GM18868 (cell line): ENCODE measurements around the gene PHF14.
"Not testable (repeated sequence)": the region's sequence is repeated elsewhere in the genome, so short reads cannot be mapped to it uniquely, and the experiment has no call there.

Experiments used
- ATAC-seq: cut with Tn5 transposase; IDR thresholded peaks from one replicate; pipeline ENCODE4 v1.9.1; 2021; ENCODE audit warnings: mild to moderate bottlenecking, moderate library complexity; ENCODE audit not compliant: unreplicated experiment

The PHF14 gene

GRCh38 chr7:10973061-10973941 is at the start of gene PHF14:
PHF14 (plus strand) TSS chr7:10973872; CDS start chr7:10974324, 452 bp downstream.
- ATAC-seq, result peak; percentile 96

- no peak for ATAC-seq
These were observed 49.3 kb upstream of the PHF14 start for GRCh38 chr7:10924370-10924769.

GRCh38 chr7:10928203-10928602 is 45.5 kb upstream of the PHF14 start:
- not testable (repeated sequence) for ATAC-seq

DNA sequence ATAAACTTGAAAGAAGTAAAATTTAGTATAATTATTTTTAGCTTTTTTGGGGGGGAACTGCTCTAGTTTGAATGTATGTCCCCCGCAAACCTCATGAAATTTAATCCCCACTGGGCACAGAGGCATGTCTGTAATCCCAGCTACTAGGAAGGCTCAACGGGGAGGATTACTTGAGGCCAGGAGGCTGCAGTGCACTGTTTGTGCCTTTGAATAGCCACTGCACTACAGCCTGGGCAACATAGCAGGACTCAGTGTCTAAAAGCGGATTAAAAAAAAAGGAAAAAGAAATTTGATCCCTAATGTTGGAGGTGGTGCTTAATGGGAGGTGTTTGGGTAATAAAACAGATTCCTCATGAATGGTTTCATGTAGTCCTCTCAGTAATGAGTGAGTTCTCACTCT is 43.1 kb upstream of the PHF14 start:
- no peak for ATAC-seq

DNA sequence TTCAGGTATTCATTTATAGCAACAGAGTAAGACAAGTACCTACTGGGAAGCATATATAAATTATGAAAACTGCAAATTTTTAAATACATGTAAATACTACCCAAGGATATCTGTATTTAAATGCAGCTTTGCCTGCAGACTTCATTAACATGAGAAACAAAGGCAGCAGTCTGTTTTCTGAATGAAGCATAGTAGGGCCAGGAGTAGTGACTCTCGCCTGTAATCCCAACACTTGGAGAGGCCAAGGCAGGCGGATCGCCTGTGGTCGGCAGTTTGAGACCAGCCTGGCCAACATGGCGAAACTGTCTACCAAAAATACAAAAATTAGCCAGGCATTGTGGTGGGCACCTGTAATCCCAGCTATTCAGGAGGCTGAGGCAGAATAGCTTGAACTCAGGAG is 42.5 kb upstream of the PHF14 start:
- ATAC-seq, result no peak

DNA sequence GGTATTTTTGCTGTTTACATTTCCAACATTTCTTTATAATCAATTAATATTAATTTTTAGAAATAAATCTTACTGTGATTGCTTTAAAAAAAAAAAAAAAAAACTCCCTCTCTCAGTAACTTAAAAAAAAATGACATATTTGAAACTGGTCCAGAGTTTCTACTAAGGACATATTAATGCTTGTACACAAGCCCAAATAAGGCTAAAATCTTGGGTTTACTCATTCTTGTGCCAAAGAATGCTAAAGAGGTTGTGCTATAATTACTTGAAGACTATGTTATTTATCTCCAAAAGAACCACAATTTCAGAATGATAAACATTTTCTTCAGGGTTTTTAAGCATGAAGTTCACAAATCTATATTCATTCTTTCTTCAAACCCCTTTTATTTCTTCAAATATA is 39.4 kb upstream of the PHF14 start:
- no peak for ATAC-seq

DNA sequence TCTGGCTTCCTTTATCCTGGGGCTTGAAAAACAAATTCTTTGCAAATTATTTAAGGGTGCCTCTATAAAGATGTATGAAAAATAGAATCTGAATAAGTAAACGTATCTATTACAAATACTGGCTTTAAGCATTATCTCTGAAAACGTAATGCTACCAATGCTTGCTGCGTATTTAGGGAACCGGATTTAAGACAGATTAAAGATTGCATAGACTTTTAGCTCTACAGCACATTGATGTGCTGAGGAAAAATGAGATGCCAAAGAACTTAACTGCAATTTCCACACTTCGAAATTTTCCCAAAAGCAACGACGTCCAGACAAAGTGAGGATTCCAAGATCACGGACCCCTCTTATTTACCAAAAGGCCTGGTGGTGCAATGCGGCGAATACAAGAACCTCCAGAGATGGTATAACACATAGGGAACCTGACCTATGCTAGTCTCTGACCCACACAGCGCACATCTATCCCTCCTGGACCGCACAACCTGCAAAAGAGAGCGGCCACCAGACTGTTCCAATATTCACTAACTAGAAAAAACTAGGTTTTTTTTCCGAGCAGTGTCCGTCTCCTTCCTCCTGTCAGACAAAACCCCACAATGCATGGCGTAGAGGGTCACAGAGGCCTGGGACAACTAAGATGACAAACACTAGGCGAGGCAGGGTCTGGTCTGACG is 34.3 kb upstream of the PHF14 start:
- ATAC-seq, result peak; percentile 22

DNA sequence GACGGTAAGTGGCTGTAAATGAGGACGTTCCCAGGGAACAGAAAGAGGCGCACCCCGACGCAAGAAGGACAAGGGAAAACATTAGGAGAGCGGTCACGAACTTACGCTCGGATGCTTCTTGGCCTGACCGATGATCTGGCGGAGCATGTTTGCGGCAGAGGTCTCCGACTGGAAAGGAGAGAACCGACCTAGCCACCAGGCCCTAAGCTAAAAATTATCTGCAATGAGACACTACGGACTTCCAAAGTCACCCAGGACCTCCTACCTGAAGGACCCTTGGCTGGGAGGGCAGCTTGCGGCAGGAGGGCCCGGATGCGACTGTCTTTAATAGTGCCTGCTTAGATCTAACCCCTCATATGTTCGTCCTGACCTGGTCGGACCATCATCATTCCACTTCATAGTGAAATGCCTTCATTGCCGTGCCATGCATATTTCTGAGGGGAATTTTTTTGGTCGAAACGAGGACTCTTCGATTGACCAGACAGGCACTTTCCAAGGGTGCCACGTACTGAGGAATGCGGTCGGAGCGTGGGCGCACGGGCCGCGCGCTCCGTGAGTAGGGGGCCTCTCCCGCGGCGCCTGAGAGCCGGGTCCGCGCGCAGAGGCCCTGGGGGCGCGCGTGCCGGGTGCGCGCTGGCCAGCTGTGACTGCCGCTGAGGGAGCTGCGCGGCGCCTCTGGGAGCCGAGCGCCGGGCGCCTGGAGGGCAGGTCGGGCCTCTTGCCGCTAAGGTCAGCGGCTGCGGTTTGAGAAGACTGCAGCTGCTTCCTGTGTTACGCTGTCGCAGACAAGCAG is 33.6 kb upstream of the PHF14 start:
- peak; percentile 91 for ATAC-seq

DNA sequence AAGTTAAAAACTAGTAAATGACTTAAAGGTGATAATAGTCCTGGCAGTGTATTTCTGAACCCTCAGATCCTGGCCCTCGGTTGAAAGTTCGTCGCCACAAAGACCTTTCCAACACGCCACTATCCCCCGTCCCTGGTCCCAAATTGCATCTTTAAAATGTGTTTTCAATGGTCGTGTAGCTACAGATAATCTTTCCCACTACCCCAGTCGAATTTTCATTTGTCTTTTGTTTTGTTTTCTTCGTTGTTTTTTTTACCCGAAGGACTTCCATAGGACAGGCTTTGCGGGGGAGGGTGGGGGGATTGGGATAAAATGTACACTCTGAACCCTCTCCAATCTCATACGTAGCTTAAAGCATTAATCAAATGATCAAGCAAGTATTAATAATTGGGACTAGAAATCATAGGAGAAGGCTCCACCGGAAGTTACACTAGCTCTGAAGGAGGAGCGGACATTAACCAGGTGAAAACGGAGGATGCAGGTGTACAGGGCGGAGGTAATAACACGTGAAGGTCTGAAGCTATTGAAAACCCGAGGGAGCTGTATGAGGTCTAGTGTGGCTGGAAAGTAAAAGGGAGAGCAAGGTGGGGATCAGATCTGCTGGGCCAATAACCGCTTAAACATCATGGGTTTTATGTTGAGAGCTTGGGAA is 32.8 kb upstream of the PHF14 start:
- no peak for ATAC-seq

- ATAC-seq, result no peak
These were observed 23.2 kb upstream of the PHF14 start for GRCh38 chr7:10950494-10950893.

DNA sequence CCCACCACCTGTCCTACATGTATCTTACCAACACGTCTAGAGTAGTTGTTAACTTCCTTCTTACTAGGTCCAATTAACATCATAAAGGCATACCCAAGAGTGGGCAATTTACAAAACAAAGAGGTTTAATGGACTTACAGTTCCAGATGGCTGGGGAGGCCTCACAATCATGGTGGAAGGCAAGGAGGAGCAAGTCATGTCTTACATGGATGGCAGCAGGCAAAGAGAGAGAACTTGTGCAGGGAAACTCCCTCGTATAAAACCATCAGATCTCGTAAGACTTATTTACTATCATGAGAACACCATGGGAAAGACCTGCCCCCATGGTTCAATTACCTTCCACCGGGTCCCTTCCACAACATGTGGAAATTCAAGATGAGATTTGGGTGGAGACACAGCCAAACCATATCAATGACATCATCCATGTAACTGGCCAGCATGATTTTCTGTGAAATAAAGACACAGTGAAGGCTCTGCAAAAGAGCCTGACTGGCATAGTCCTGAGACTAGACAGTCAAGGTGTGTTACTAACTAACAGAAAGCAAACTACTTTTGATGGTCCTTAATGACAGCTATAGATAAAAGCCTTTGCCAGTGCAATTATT is 22.6 kb upstream of the PHF14 start:
- ATAC-seq, result not testable (repeated sequence)

DNA sequence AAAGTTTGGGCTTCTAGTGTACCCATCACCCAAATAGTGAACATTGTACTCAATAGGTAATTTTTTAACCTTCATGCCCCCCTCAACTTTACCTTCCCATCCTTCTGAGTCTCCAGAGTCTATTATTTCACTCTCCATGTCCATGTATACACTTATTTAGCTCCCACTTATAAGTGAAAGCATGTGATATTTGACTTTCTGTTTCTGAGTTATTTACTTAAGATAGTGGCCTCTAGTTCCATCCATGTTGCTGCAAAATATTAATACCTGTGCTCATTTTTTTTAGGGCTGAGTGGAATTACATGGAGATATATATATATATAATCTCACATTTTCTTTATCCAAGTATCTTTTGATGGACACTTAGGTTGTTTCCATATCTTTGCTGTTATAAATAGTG is 21.1 kb upstream of the PHF14 start:
- ATAC-seq, result no peak

- not testable (repeated sequence) for ATAC-seq
These were observed 20.5 kb upstream of the PHF14 start for GRCh38 chr7:10953078-10953750.

DNA sequence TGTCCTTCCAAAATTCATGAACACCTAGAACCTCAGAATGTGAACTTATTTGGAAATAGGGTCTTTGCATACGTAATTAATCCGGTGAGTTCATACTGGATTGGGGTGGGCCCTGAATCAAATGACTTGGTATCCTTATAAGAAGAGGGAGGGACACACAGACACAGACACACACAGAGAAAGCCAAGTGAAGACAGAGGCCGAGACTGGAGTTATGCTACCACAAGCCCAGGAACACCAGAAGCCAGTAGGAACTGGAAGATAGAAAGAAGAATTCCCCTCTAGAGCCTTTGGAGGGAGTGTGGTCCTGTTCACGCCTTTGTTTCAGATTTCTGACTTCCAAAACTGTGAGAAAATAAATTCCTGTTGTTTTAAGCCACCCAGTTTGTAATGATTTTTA is 17.1 kb upstream of the PHF14 start:
- ATAC-seq, result no peak

- ATAC-seq, result not testable (repeated sequence)
These were observed 13.4 kb upstream of the PHF14 start for GRCh38 chr7:10960242-10960641.

DNA sequence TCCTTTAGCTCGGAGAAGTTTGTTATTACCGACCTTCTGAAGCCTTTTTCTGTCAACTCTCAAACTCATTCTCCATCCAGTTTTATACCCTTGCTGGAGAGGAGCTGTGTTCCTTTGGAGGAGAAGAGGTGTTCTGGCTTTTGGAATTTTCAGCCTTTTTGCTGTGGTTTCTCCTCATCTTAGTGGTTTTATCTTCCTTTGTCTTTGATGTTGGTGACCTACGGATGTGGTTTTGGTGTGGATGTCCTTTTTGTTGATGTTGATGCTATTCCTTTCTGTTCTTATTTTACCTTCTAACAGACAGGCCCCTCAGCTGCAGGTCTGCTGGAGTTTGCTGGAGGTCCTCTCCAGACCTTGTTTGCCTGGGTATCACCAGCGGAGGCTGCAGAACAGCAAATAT is 8.7 kb upstream of the PHF14 start:
- not testable (repeated sequence) for ATAC-seq

GRCh38 chr7:10972174-10972573 is 1.5 kb upstream of the PHF14 start:
- ATAC-seq, result no peak

DNA sequence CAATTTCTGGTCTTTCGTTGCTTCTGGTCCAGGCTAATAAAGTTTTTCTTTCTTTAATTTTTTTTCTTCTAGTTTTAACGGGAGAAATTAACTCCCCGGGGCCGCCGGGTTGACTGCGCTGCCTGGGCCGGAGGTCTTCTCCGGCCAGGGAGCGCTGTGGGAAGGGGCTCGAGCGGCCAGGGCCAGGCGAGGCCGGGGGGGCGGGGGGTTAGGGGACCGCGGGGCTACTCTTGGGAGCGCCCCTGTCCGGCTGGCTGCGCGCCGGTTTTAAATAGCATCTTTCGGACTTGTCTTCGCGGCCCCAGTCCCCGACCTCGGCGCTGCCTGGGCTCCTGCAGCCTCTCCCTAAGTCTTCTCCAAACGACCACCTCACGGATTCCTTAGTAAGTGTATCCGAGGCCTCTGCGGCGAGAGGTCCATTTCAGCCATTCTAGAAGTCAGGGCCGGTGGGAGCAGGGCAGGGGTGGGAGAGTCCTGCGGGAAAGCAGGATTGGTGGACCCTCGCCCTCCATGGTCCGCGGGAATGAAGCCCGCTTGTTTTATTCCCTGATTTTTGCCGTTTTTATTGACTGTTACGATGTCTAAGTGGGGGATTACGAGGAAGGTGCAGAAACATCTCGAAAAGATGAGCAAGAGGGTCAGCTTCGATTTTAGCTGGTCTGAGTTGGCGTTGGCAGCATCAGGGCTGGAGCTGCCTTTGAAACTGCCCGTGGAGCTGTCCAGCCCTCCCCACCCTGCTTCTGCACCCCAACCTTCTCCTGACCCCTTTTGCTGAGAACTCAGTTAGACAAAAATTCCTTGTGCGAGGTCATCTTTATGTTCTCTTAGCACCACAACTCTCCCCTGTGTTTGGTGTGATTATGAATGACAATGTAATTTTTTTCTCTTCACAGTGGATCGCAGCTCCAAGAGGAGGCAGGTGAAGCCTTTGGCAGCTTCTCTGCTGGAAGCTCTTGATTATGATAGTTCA is 555 bp downstream of the PHF14 start:
- ATAC-seq, result peak; percentile 16

GRCh38 chr7:10977113-10977512 is 3.4 kb downstream of the PHF14 start:
- no peak for ATAC-seq
